Measurements from ENCODE around the gene LRRN4CL.
A peak's percentile ranks its signal among the peaks of the same experiment; 100 is the strongest.

LRRN4CL gene

GRCh38 chr11:62665599-62666258 lies 23.6 kb downstream of the LRRN4CL start:
- TF ChIP-seq RAD21 (IDR thresholded peaks at IDR 0.05; ENCODE audit: low read depth), result no peak
- TF ChIP-seq NFIC (IDR thresholded peaks at IDR 0.05), result 0 out of 2 replicates have a peak, but pooled peaks have one; percentile 1
- TF ChIP-seq MAX (IDR thresholded peaks at IDR 0.05), result peak; percentile 47
- 0 out of 2 replicates have a peak, but pooled peaks have one; percentile 32 for TF ChIP-seq EP300 (IDR thresholded peaks at IDR 0.05; ENCODE audit: borderline replicate concordance)
- no peak for TF ChIP-seq TAF1 (IDR thresholded peaks at IDR 0.05; ENCODE audit: low read depth)

- TF ChIP-seq NFIC (IDR thresholded peaks at IDR 0.05) (0 out of 2 replicates have a peak, but pooled peaks have one; percentile 6), RAD21 (IDR thresholded peaks at IDR 0.05; ENCODE audit: low read depth) (no peak), MAX (IDR thresholded peaks at IDR 0.05) (peak; percentile 35; the same call in 1 of the 2 replicates), CEBPB (IDR thresholded peaks at IDR 0.05) (no peak), TCF12 (IDR thresholded peaks at IDR 0.05; ENCODE audit: low read depth) (peak; percentile 41; the same call in 1 of the 2 replicates), EGR1 (IDR thresholded peaks at IDR 0.05) (no peak), ZBTB7A (IDR thresholded peaks at IDR 0.05; ENCODE audit: low read depth) (peak; percentile 96), TEAD4 (IDR thresholded peaks at IDR 0.05) (no peak), FOXM1 (IDR thresholded peaks at IDR 0.05; ENCODE audit: borderline replicate concordance, low read depth) (no peak; the same call in 1 of the 2 replicates), TAF1 (IDR thresholded peaks at IDR 0.05; ENCODE audit: low read depth) (peak; percentile 93), YY1 (IDR thresholded peaks at IDR 0.05; ENCODE audit: low read depth) (no peak), REST (IDR thresholded peaks at IDR 0.05; ENCODE audit: low read depth) (no peak), EP300 (IDR thresholded peaks at IDR 0.05; ENCODE audit: borderline replicate concordance) (no peak), CREB1 (IDR thresholded peaks at IDR 0.05; ENCODE audit: low read depth) (peak; percentile 51), USF1 (IDR thresholded peaks at IDR 0.05) (no peak)
Measured at GRCh38 chr11:62665075-62665598, 24.2 kb downstream of the LRRN4CL start, which contains the start of the genes C11orf98 and CSKMT. Gene C11orf98, minus strand, starts transcription at chr11:62665210. Its CDS starts 41 bp downstream, at chr11:62665169. Gene CSKMT, plus strand, starts transcription at chr11:62665312. Its CDS starts 568 bp downstream, at chr11:62665880.

- TF ChIP-seq EGR1 (IDR thresholded peaks at IDR 0.05), result no peak
- TF ChIP-seq MAX (IDR thresholded peaks at IDR 0.05), result peak; percentile 10; the same call in 1 of the 2 replicates
- TF ChIP-seq TEAD4 (IDR thresholded peaks at IDR 0.05), result no peak
Measured at GRCh38 chr11:62664405-62665074, 24.8 kb downstream of the LRRN4CL start.

GRCh38 chr11:62656796-62657429 lies 32.4 kb downstream of the LRRN4CL start:
- no peak for TF ChIP-seq NFIC (IDR thresholded peaks at IDR 0.05)
- TF ChIP-seq RAD21 (IDR thresholded peaks at IDR 0.05; ENCODE audit: low read depth), result no peak
- no peak for TF ChIP-seq CEBPB (IDR thresholded peaks at IDR 0.05)
- TF ChIP-seq EP300 (IDR thresholded peaks at IDR 0.05; ENCODE audit: borderline replicate concordance), result no peak
- TF ChIP-seq TCF12 (IDR thresholded peaks at IDR 0.05; ENCODE audit: low read depth), result no peak
- TF ChIP-seq USF1 (IDR thresholded peaks at IDR 0.05), result no peak
- no peak for TF ChIP-seq ZBTB7A (IDR thresholded peaks at IDR 0.05; ENCODE audit: low read depth)

- TF ChIP-seq TEAD4 (IDR thresholded peaks at IDR 0.05), result no peak
- no peak for TF ChIP-seq EP300 (IDR thresholded peaks at IDR 0.05; ENCODE audit: borderline replicate concordance)
- no peak for TF ChIP-seq RAD21 (IDR thresholded peaks at IDR 0.05; ENCODE audit: low read depth)
- TF ChIP-seq FOXM1 (IDR thresholded peaks at IDR 0.05; ENCODE audit: borderline replicate concordance, low read depth), result no peak
- no peak for TF ChIP-seq TAF1 (IDR thresholded peaks at IDR 0.05; ENCODE audit: low read depth)
- no peak for TF ChIP-seq TCF12 (IDR thresholded peaks at IDR 0.05; ENCODE audit: low read depth)
- TF ChIP-seq EGR1 (IDR thresholded peaks at IDR 0.05), result no peak
- no peak for TF ChIP-seq ZBTB7A (IDR thresholded peaks at IDR 0.05; ENCODE audit: low read depth)
- TF ChIP-seq NFIC (IDR thresholded peaks at IDR 0.05), result no peak
- TF ChIP-seq REST (IDR thresholded peaks at IDR 0.05; ENCODE audit: low read depth), result no peak
- TF ChIP-seq MAX (IDR thresholded peaks at IDR 0.05), result no peak
- no peak for TF ChIP-seq CREB1 (IDR thresholded peaks at IDR 0.05; ENCODE audit: low read depth)
Measured at GRCh38 chr11:62654297-62654696, 35.0 kb downstream of the LRRN4CL start.
